DND-41 (cell line): Measurements from ENCODE around the gene ENPEP.

Experiments
- ATAC-seq: fragments of 200-7000 bp; cut with Tn5 transposase; 3 replicates; pipeline ENCODE4 v1.9.1; 2021; ENCODE audit warnings: low read depth; ENCODE audit not compliant: insufficient read depth
- DNase-seq: peaks from one replicate; pipeline ENCODE4 v3.0.0-alpha.2; 2020
- H2AFZ ChIP-seq: 2 replicates; pipeline ENCODE4 v1.6.0; 2012; ENCODE audit warnings: low read depth, low read length
- H3K27ac ChIP-seq: 2 replicates; pipeline ENCODE4 v1.5.1; 2012; ENCODE audit warnings: low read length, inconsistent platforms
- H3K27me3 ChIP-seq: fragments of 200-600 bp; sonication (generic); 2 replicates; pipeline ENCODE4 v1.6.0; 2012; ENCODE audit warnings: low read length, mild to moderate bottlenecking, inconsistent platforms; ENCODE audit not compliant: insufficient read depth, poor library complexity
- H3K36me3 ChIP-seq: 2 replicates; pipeline ENCODE4 v1.5.1; 2012; ENCODE audit warnings: low read length, inconsistent platforms; ENCODE audit not compliant: insufficient read depth
- H3K4me1 ChIP-seq: 2 replicates; pipeline ENCODE4 v1.5.1; 2012; ENCODE audit warnings: mild to moderate bottlenecking, low read length; ENCODE audit not compliant: insufficient read depth
- H3K4me2 ChIP-seq: 2 replicates; pipeline ENCODE4 v1.6.0; 2012; ENCODE audit warnings: mild to moderate bottlenecking, moderate library complexity, low read length, inconsistent platforms; ENCODE audit not compliant: insufficient read depth
- H3K4me3 ChIP-seq, 2 experiments: fragments of 200-600 bp in 1 of 2; shearing (Covaris generic) in 1 of 2; 2 replicates each; pipeline ENCODE4 v1.5.1; 2012 to 2016; ENCODE audit warnings: inconsistent platforms in 2 of 2, low read length in 2 of 2, mild to moderate bottlenecking in 2 of 2, low read depth in 1 of 2, moderate library complexity in 1 of 2
- H3K79me2 ChIP-seq: 2 replicates; pipeline ENCODE4 v1.6.0; 2012; ENCODE audit warnings: low read length, inconsistent platforms; ENCODE audit not compliant: insufficient read depth
- H3K9ac ChIP-seq: 2 replicates; pipeline ENCODE4 v1.6.0; 2012; ENCODE audit warnings: low read depth, mild to moderate bottlenecking, inconsistent platforms, low read length, moderate library complexity
- H3K9me3 ChIP-seq: 2 replicates; pipeline ENCODE4 v1.5.1; 2012; ENCODE audit warnings: low read length, moderate library complexity, mild to moderate bottlenecking, inconsistent platforms; ENCODE audit not compliant: insufficient read depth, severe bottlenecking
- H4K20me1 ChIP-seq: 2 replicates; pipeline ENCODE4 v1.6.0; 2012; ENCODE audit warnings: low read length; ENCODE audit not compliant: insufficient read depth
- EZH2 ChIP-seq: IDR thresholded peaks from 3 replicates; pipeline ENCODE4 v1.6.1; 2012; ENCODE audit warnings: borderline replicate concordance, low read depth, mild to moderate bottlenecking, moderate library complexity, low read length, inconsistent platforms; ENCODE audit not compliant: severe bottlenecking
- TF ChIP-seq, protein P1 (sequence below): IDR thresholded peaks from 2 replicates; pipeline ENCODE4 v1.5.1; 2012; ENCODE audit warnings: borderline replicate concordance, low read length, moderate library complexity, mild to moderate bottlenecking; ENCODE audit not compliant: poor library complexity, severe bottlenecking; ENCODE audit errors: extremely low read depth

Gene ENPEP

DNA sequence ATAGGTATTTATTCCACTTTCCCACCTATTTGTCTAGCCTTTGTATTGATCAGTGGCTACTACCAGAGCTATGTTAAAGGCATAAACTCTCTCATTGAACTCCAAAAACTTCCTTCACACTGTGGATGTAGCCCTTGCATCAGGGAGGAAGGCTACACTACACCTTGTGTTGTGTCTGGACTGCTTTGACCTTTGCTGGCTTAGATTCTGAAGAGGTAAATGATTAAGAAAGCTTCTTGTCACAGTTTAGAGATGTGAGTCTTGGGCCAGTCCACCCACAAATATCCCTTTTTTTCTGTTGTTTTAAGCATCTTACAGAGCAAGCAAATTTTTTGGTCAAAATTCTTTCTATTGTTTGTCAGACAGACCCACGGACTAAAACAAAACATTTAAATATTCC lies 1.9 kb downstream of the ENPEP start:
- no peak overlapping the region for H3K27ac ChIP-seq
- no peaks in the 10 kb centered on the region for H3K27me3 ChIP-seq
- DNase-seq (no peak), ATAC-seq (no peak)
- no peaks in the 10 kb centered on the region for H3K9me3 ChIP-seq
- TF ChIP-seq EZH2, result no peak
- TF ChIP-seq, protein P1, sequence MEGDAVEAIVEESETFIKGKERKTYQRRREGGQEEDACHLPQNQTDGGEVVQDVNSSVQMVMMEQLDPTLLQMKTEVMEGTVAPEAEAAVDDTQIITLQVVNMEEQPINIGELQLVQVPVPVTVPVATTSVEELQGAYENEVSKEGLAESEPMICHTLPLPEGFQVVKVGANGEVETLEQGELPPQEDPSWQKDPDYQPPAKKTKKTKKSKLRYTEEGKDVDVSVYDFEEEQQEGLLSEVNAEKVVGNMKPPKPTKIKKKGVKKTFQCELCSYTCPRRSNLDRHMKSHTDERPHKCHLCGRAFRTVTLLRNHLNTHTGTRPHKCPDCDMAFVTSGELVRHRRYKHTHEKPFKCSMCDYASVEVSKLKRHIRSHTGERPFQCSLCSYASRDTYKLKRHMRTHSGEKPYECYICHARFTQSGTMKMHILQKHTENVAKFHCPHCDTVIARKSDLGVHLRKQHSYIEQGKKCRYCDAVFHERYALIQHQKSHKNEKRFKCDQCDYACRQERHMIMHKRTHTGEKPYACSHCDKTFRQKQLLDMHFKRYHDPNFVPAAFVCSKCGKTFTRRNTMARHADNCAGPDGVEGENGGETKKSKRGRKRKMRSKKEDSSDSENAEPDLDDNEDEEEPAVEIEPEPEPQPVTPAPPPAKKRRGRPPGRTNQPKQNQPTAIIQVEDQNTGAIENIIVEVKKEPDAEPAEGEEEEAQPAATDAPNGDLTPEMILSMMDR, result no peak
- H3K4me2 ChIP-seq, result no peak overlapping the region
- no peaks in the 10 kb centered on the region for H3K4me1 ChIP-seq
- H4K20me1 ChIP-seq, result no peaks in the 10 kb centered on the region
- no peaks in the 10 kb centered on the region for H3K79me2 ChIP-seq
- H3K4me3 ChIP-seq, result no peak overlapping the region
- no peaks in the 10 kb centered on the region for H3K36me3 ChIP-seq
- H3K9ac ChIP-seq, result no peak overlapping the region
- no peak overlapping the region for H2AFZ ChIP-seq

DNA sequence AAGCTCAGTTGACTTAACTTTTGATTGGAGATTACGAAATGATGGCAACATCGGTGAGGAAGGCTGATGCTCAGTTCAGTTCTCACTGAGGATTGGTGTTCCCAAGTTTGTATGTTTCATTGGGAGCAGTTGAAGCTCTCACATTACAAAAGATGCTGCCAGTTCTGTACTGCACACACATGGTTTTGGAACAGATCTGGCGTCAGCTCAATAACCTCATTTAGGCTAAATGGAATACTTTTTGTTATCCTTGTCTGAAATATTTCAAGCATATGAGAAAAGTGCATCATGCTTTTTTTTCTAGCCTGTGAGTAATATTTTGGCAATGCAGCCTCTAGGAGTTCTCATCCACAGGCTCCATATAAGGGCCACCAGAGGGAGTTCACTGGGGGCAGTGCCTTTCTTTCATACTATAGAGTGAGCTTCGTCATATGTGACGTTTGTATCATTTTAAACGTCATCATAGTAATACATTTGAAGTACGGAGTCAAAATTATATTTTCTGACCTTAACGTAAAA lies 4.1 kb downstream of the ENPEP start:
- no peaks in the 10 kb centered on the region for H4K20me1 ChIP-seq
- H3K27me3 ChIP-seq, result no peaks in the 10 kb centered on the region
- no peaks in the 10 kb centered on the region for H3K36me3 ChIP-seq
- H2AFZ ChIP-seq, result no peak overlapping the region
- no peak overlapping the region for H3K4me2 ChIP-seq
- TF ChIP-seq EZH2, result no peak
- TF ChIP-seq, protein P1, result peak; percentile 20
- H3K79me2 ChIP-seq, result no peaks in the 10 kb centered on the region
- no peak overlapping the region for H3K4me3 ChIP-seq
- no peak overlapping the region for H3K9ac ChIP-seq
- no peaks in the 10 kb centered on the region for H3K4me1 ChIP-seq
- no peak overlapping the region for H3K27ac ChIP-seq
- no peaks in the 10 kb centered on the region for H3K9me3 ChIP-seq
- DNase-seq (no peak), ATAC-seq (no peak)

DNA sequence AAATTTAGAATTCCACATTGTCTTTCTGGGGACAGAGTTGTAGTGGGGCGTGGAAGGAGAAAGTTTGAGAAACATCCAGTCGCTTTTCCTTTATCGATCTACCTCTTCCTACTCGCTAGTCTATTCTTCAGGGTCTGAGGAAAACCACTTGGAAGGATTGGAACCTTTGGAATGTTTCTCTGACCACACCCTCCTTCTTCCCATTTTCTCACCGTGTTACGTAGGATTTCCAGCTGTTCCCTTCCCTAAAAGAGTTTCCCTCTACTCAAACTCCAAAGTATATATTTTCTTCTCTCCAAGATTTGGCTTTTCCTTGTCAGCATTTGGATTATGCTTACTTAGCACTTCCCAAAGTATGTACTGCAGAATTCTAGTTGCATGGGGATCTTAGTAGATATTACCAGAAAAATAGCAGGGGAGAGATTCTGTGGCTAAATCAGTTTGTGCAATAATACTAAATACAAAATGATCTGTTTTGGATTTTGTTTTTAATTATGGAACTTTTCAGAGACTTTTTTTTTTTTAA lies 4.9 kb downstream of the ENPEP start:
- no peaks in the 10 kb centered on the region for H4K20me1 ChIP-seq
- H2AFZ ChIP-seq, result no peak overlapping the region
- H3K27ac ChIP-seq, result no peak overlapping the region

More for the DNA sequence above, 4.9 kb downstream of the ENPEP start:
- Histone ChIP-seq H3K4me2 (no peak overlapping the region), H3K27me3 (no peaks in the 10 kb centered on the region), H3K9me3 (no peaks in the 10 kb centered on the region), H3K79me2 (no peaks in the 10 kb centered on the region), H3K4me3 (no peak overlapping the region), H3K4me1 (no peaks in the 10 kb centered on the region), H3K9ac (no peak overlapping the region), H3K36me3 (no peaks in the 10 kb centered on the region)
- no peak for ATAC-seq
- TF ChIP-seq, protein P1, result no peak
- no peak for TF ChIP-seq EZH2
- no peak for DNase-seq
